GM23338 (cell line): ENCODE measurements around the gene NCS1. TPM values are rescaled to one million over a fixed set of nuclear protein-coding genes. Genes with fewer than 3 reads are reported as not detected.

Source experiments
- ATAC-seq: fragments of 200-7000 bp; cut with Tn5 transposase; 3 replicates; pipeline ENCODE4 v1.9.1; 2020
- DNase-seq: peaks from one replicate; pipeline ENCODE4 v3.0.0-alpha.2; 2015; ENCODE audit warnings: low spot score
- H2AFZ ChIP-seq: fragments of 200-600 bp; sonication (generic); 2 replicates; pipeline ENCODE4 v1.8.0; 2016; ENCODE audit warnings: antibody characterized with exemption, mild to moderate bottlenecking, moderate library complexity
- H3F3A ChIP-seq: fragments of 200-600 bp; sonication (generic); replicated peaks from 2 replicates; pipeline ENCODE4 v1.8.0; 2017; ENCODE audit warnings: antibody characterized with exemption, mixed run types, low read depth
- H3K27ac ChIP-seq: fragments of 200-600 bp; sonication (generic); 2 replicates; pipeline ENCODE4 v1.6.1; 2016; ENCODE audit warnings: low read depth
- H3K27me3 ChIP-seq: fragments of 200-600 bp; sonication (generic); 2 replicates; pipeline ENCODE4 v1.8.0; 2016; ENCODE audit warnings: mild to moderate bottlenecking, mixed run types, moderate library complexity; ENCODE audit not compliant: insufficient read depth
- H3K36me3 ChIP-seq: fragments of 200-600 bp; sonication (generic); 2 replicates; pipeline ENCODE4 v1.8.0; 2016; ENCODE audit warnings: mild to moderate bottlenecking; ENCODE audit not compliant: insufficient read depth
- H3K4me1 ChIP-seq: fragments of 200-600 bp; sonication (generic); 2 replicates; pipeline ENCODE4 v1.8.0; 2016; ENCODE audit warnings: mild to moderate bottlenecking, moderate library complexity; ENCODE audit not compliant: insufficient read depth
- H3K4me2 ChIP-seq: fragments of 200-600 bp; sonication (generic); 2 replicates; pipeline ENCODE4 v1.7.1; 2017; ENCODE audit warnings: mixed run types
- H3K4me3 ChIP-seq: fragments of 200-600 bp; sonication (generic); 2 replicates; pipeline ENCODE4 v1.6.1; 2016; ENCODE audit warnings: mixed run types
- H3K79me2 ChIP-seq: fragments of 200-600 bp; sonication (generic); replicated peaks from 2 replicates; pipeline ENCODE4 v1.8.0; 2017; ENCODE audit warnings: mild to moderate bottlenecking; ENCODE audit not compliant: insufficient read depth
- H3K9me2 ChIP-seq: fragments of 200-600 bp; sonication (generic); 2 replicates; pipeline ENCODE4 v1.8.0; 2017; ENCODE audit not compliant: insufficient read depth
- H4K20me1 ChIP-seq: fragments of 200-600 bp; sonication (generic); replicated peaks from 2 replicates; pipeline ENCODE4 v1.8.0; 2017; ENCODE audit warnings: mild to moderate bottlenecking; ENCODE audit not compliant: insufficient read depth
- H3K27ac Mint-ChIP-seq: 2 replicates; pipeline ENCODE4 v1.8.0; 2020; ENCODE audit warnings: inconsistent platforms, mild to moderate bottlenecking, moderate library complexity, mixed read lengths
- H3K27me3 Mint-ChIP-seq: 3 replicates; pipeline ENCODE4 v1.8.0; 2022; ENCODE audit warnings: low read depth, mild to moderate bottlenecking, moderate library complexity, mixed read lengths, inconsistent platforms; ENCODE audit not compliant: insufficient read depth, poor library complexity
- H3K36me3 Mint-ChIP-seq: 3 replicates; pipeline ENCODE4 v1.8.0; 2021; ENCODE audit warnings: low read depth, mild to moderate bottlenecking, inconsistent platforms, moderate library complexity, mixed read lengths
- H3K4me1 Mint-ChIP-seq: 3 replicates; pipeline ENCODE4 v1.8.0; 2020; ENCODE audit warnings: mild to moderate bottlenecking, inconsistent platforms, mixed read lengths
- H3K4me3 Mint-ChIP-seq: 3 replicates; pipeline ENCODE4 v1.8.0; 2021; ENCODE audit warnings: moderate library complexity, mild to moderate bottlenecking, inconsistent platforms, mixed read lengths
- H3K9me3 Mint-ChIP-seq: 3 replicates; pipeline ENCODE4 v1.8.0; 2020; ENCODE audit warnings: moderate library complexity, mild to moderate bottlenecking, inconsistent platforms, mixed read lengths
- CREB1 ChIP-seq: fragments of 250-450 bp; sonication (Bioruptor Pico); IDR thresholded peaks from 2 replicates; pipeline ENCODE4 v1.5.0; 2020; ENCODE audit warnings: low read depth, mild to moderate bottlenecking, moderate library complexity
- EZH2 ChIP-seq: fragments of 200-600 bp; sonication (generic); IDR thresholded peaks from one replicate; pipeline ENCODE4 v1.8.0; 2017; ENCODE audit warnings: antibody characterized with exemption, mild to moderate bottlenecking, low read depth; ENCODE audit not compliant: unreplicated experiment
- EZH2phosphoT487 ChIP-seq: fragments of 200-600 bp; sonication (generic); IDR thresholded peaks from one replicate; pipeline ENCODE4 v1.8.1; 2018; ENCODE audit warnings: antibody characterized with exemption; ENCODE audit not compliant: unreplicated experiment
- JUNB ChIP-seq: IDR thresholded peaks from one replicate; pipeline ENCODE4 v1.6.1; 2016; ENCODE audit warnings: antibody characterized with exemption; ENCODE audit not compliant: unreplicated experiment
- NANOG ChIP-seq: IDR thresholded peaks from 2 replicates; pipeline ENCODE4 v1.6.1; 2016; ENCODE audit warnings: antibody characterized with exemption, borderline replicate concordance
- POLR2AphosphoS5 ChIP-seq: IDR thresholded peaks from 2 replicates; pipeline ENCODE4 v1.6.1; 2016; ENCODE audit warnings: antibody characterized with exemption, low read depth
- STAT1 ChIP-seq: IDR thresholded peaks from one replicate; pipeline ENCODE4 v1.6.1; 2016; ENCODE audit warnings: antibody characterized with exemption; ENCODE audit not compliant: unreplicated experiment
- ZNF114 ChIP-seq: fragments of 250-450 bp; sonication (Bioruptor Pico); IDR thresholded peaks from 2 replicates; pipeline ENCODE4 v1.5.0; 2020; ENCODE audit warnings: mild to moderate bottlenecking, moderate library complexity
- ZNF331 ChIP-seq: fragments of 250-450 bp; sonication (Bioruptor Pico); IDR thresholded peaks from 2 replicates; pipeline ENCODE4 v1.5.0; 2020; ENCODE audit warnings: low read depth, mild to moderate bottlenecking, moderate library complexity
- polyA plus RNA-seq: library from polyadenylated mRNA; unstranded; fragments of >200 nt; fragmentation: Nextera tagmentation; extraction: Ambion mirVana; gene quantifications from 2 replicates; pipeline ENCODE4 v1.2.1, GENCODE V29; 2016
- total RNA-seq: library from RNA; depleted of rRNA; stranded (reverse); fragments of >200 nt; shearing (Covaris generic); gene quantifications from 2 replicates; pipeline ENCODE4 v1.2.3, GENCODE V29; 2014
- TF ChIP-seq, protein P1 (sequence below): IDR thresholded peaks from 2 replicates; pipeline ENCODE4 v1.6.1; 2016; ENCODE audit warnings: antibody characterized with exemption
- TF ChIP-seq, protein P2 (sequence below), 2 experiments: fragments of 200-600 bp in 1 of 2; sonication (generic) in 1 of 2; conservative IDR thresholded peaks; 2 replicates each; pipeline versions ENCODE4 v1.5.1 to v1.6.1; 2016 to 2017; ENCODE audit warnings: antibody characterized with exemption in 2 of 2, low read depth in 2 of 2, mild to moderate bottlenecking in 2 of 2, moderate library complexity in 1 of 2
- TF ChIP-seq, protein P3 (sequence below): IDR thresholded peaks from one replicate; pipeline ENCODE4 v1.6.1; 2018; ENCODE audit warnings: antibody characterized with exemption; ENCODE audit not compliant: unreplicated experiment
- TF ChIP-seq, protein P4 (sequence below): fragments of 250-450 bp; sonication (Bioruptor Pico); IDR thresholded peaks from 2 replicates; pipeline ENCODE4 v1.5.0; 2020; ENCODE audit warnings: mild to moderate bottlenecking, moderate library complexity

Gene NCS1
- total and polyA plus RNA-seq, 2 experiments from 2014 or later = 8.2 to 34.3 TPM

DNA sequence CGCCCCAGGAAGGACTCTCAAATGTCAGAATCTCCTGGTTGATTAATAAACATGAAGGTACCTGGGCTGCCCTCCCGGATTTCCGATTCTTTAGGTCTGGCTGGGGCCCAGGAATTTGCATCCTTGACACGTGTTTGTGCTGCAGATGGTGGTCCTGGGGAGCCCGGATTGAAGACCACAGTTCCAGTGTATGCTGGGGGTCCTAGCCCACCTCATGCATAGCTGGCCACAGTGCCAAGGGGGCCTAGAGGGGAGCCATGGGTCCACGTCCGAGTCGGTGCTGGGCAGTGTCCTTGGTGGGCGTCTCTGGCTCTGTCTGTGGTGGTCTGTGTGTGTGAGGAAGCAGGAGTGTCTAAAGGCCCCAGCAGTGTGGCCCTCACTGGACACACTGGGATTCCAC, 3.2 kb downstream of the NCS1 start:
- no peaks in the 10 kb centered on the region; the same call in 1 of the 2 replicates for H3F3A ChIP-seq
- TF ChIP-seq, protein P1, sequence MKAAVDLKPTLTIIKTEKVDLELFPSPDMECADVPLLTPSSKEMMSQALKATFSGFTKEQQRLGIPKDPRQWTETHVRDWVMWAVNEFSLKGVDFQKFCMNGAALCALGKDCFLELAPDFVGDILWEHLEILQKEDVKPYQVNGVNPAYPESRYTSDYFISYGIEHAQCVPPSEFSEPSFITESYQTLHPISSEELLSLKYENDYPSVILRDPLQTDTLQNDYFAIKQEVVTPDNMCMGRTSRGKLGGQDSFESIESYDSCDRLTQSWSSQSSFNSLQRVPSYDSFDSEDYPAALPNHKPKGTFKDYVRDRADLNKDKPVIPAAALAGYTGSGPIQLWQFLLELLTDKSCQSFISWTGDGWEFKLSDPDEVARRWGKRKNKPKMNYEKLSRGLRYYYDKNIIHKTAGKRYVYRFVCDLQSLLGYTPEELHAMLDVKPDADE = no peak
- TF ChIP-seq EZH2 (no peak), JUNB (no peak), ZNF331 (CRISPR knock-in tag) (no peak), ZNF114 (no peak), STAT1 (no peak), CREB1 (CRISPR knock-in tag) (no peak), POLR2AphosphoS5 (no peak), NANOG (no peak), EZH2phosphoT487 (no peak)
- TF ChIP-seq, protein P2, sequence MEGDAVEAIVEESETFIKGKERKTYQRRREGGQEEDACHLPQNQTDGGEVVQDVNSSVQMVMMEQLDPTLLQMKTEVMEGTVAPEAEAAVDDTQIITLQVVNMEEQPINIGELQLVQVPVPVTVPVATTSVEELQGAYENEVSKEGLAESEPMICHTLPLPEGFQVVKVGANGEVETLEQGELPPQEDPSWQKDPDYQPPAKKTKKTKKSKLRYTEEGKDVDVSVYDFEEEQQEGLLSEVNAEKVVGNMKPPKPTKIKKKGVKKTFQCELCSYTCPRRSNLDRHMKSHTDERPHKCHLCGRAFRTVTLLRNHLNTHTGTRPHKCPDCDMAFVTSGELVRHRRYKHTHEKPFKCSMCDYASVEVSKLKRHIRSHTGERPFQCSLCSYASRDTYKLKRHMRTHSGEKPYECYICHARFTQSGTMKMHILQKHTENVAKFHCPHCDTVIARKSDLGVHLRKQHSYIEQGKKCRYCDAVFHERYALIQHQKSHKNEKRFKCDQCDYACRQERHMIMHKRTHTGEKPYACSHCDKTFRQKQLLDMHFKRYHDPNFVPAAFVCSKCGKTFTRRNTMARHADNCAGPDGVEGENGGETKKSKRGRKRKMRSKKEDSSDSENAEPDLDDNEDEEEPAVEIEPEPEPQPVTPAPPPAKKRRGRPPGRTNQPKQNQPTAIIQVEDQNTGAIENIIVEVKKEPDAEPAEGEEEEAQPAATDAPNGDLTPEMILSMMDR (conservative IDR thresholded peaks at IDR 0.05; ENCODE audit: low read depth in 2 of 2) = no peak
- TF ChIP-seq, protein P3, sequence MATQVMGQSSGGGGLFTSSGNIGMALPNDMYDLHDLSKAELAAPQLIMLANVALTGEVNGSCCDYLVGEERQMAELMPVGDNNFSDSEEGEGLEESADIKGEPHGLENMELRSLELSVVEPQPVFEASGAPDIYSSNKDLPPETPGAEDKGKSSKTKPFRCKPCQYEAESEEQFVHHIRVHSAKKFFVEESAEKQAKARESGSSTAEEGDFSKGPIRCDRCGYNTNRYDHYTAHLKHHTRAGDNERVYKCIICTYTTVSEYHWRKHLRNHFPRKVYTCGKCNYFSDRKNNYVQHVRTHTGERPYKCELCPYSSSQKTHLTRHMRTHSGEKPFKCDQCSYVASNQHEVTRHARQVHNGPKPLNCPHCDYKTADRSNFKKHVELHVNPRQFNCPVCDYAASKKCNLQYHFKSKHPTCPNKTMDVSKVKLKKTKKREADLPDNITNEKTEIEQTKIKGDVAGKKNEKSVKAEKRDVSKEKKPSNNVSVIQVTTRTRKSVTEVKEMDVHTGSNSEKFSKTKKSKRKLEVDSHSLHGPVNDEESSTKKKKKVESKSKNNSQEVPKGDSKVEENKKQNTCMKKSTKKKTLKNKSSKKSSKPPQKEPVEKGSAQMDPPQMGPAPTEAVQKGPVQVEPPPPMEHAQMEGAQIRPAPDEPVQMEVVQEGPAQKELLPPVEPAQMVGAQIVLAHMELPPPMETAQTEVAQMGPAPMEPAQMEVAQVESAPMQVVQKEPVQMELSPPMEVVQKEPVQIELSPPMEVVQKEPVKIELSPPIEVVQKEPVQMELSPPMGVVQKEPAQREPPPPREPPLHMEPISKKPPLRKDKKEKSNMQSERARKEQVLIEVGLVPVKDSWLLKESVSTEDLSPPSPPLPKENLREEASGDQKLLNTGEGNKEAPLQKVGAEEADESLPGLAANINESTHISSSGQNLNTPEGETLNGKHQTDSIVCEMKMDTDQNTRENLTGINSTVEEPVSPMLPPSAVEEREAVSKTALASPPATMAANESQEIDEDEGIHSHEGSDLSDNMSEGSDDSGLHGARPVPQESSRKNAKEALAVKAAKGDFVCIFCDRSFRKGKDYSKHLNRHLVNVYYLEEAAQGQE = no peak
- TF ChIP-seq, protein P4, sequence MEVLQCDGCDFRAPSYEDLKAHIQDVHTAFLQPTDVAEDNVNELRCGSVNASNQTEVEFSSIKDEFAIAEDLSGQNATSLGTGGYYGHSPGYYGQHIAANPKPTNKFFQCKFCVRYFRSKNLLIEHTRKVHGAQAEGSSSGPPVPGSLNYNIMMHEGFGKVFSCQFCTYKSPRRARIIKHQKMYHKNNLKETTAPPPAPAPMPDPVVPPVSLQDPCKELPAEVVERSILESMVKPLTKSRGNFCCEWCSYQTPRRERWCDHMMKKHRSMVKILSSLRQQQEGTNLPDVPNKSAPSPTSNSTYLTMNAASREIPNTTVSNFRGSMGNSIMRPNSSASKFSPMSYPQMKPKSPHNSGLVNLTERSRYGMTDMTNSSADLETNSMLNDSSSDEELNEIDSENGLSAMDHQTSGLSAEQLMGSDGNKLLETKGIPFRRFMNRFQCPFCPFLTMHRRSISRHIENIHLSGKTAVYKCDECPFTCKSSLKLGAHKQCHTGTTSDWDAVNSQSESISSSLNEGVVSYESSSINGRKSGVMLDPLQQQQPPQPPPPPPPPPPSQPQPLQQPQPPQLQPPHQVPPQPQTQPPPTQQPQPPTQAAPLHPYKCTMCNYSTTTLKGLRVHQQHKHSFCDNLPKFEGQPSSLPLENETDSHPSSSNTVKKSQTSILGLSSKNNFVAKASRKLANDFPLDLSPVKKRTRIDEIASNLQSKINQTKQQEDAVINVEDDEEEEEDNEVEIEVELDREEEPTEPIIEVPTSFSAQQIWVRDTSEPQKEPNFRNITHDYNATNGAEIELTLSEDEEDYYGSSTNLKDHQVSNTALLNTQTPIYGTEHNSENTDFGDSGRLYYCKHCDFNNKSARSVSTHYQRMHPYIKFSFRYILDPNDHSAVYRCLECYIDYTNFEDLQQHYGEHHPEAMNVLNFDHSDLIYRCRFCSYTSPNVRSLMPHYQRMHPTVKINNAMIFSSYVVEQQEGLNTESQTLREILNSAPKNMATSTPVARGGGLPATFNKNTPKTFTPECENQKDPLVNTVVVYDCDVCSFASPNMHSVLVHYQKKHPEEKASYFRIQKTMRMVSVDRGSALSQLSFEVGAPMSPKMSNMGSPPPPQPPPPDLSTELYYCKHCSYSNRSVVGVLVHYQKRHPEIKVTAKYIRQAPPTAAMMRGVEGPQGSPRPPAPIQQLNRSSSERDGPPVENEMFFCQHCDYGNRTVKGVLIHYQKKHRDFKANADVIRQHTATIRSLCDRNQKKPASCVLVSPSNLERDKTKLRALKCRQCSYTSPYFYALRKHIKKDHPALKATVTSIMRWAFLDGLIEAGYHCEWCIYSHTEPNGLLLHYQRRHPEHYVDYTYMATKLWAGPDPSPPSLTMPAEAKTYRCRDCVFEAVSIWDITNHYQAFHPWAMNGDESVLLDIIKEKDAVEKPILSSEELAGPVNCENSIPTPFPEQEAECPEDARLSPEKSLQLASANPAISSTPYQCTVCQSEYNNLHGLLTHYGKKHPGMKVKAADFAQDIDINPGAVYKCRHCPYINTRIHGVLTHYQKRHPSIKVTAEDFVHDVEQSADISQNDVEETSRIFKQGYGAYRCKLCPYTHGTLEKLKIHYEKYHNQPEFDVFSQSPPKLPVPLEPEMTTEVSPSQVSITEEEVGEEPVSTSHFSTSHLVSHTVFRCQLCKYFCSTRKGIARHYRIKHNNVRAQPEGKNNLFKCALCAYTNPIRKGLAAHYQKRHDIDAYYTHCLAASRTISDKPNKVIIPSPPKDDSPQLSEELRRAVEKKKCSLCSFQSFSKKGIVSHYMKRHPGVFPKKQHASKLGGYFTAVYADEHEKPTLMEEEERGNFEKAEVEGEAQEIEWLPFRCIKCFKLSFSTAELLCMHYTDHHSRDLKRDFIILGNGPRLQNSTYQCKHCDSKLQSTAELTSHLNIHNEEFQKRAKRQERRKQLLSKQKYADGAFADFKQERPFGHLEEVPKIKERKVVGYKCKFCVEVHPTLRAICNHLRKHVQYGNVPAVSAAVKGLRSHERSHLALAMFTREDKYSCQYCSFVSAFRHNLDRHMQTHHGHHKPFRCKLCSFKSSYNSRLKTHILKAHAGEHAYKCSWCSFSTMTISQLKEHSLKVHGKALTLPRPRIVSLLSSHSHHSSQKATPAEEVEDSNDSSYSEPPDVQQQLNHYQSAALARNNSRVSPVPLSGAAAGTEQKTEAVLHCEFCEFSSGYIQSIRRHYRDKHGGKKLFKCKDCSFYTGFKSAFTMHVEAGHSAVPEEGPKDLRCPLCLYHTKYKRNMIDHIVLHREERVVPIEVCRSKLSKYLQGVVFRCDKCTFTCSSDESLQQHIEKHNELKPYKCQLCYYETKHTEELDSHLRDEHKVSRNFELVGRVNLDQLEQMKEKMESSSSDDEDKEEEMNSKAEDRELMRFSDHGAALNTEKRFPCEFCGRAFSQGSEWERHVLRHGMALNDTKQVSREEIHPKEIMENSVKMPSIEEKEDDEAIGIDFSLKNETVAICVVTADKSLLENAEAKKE = no peak
- H3K27ac Mint-ChIP-seq = no peak overlapping the region

More for the DNA sequence above, 3.2 kb downstream of the NCS1 start:
- no peak for ATAC-seq
- H3K9me2 ChIP-seq = no peaks in the 10 kb centered on the region
- H3K27ac ChIP-seq = no peak overlapping the region
- 0 out of 2 replicates have a peak, but pooled peaks cover 3% of the 10 kb centered on the region for H4K20me1 ChIP-seq
- no peaks in the 10 kb centered on the region; the same call in 2 of the 3 replicates for H3K9me3 Mint-ChIP-seq
- no peak overlapping the region for H3K4me3 ChIP-seq
- 0 out of 2 replicates have a peak, but pooled peaks cover 8% of the 10 kb centered on the region for H3K4me1 ChIP-seq
- H3K27me3 ChIP-seq = no peaks in the 10 kb centered on the region; the same call in 1 of the 2 replicates
- no peak for DNase-seq
- H3K4me1 Mint-ChIP-seq = peaks cover 22% of the 10 kb centered on the region
- H3K36me3 Mint-ChIP-seq = no peaks in the 10 kb centered on the region; the same call in 2 of the 3 replicates
- H3K36me3 ChIP-seq = no peaks in the 10 kb centered on the region
- no peak overlapping the region for H2AFZ ChIP-seq
- H3K79me2 ChIP-seq = peaks cover 58% of the 10 kb centered on the region
- peaks cover 20% of the 10 kb centered on the region for H3K27me3 Mint-ChIP-seq
- no peak overlapping the region for H3K4me3 Mint-ChIP-seq
- no peak overlapping the region for H3K4me2 ChIP-seq
